SK-N-SH treated with all-trans-retinoic acid at 6 μM for 48 hours (cell line): Measurements from ENCODE around the gene KLHDC8A.

Source experiments
- ATAC-seq: fragments of 200-7000 bp; cut with Tn5 transposase; 3 replicates; pipeline ENCODE4 v1.9.1; 2020; ENCODE audit warnings: mild to moderate bottlenecking, moderate library complexity
- ARNTL ChIP-seq: fragments of 450-650 bp; formaldehyde crosslinking; IDR thresholded peaks from 2 replicates; pipeline ENCODE4 v1.5.0; 2020; ENCODE audit warnings: low read depth, mild to moderate bottlenecking, moderate library complexity, borderline replicate concordance
- BACH2 ChIP-seq: fragments of 250-450 bp; sonication (Bioruptor Pico); IDR thresholded peaks from 2 replicates; pipeline ENCODE4 v1.9.0; 2021; ENCODE audit warnings: mild to moderate bottlenecking, borderline replicate concordance
- CSDC2 ChIP-seq: fragments of 250-450 bp; sonication (Bioruptor Pico); IDR thresholded peaks from 2 replicates; pipeline ENCODE4 v1.5.0; 2020; ENCODE audit warnings: mild to moderate bottlenecking, moderate library complexity
- CSRNP3 ChIP-seq: fragments of 250-450 bp; sonication (Bioruptor Pico); IDR thresholded peaks from 2 replicates; pipeline ENCODE4 v1.5.1; 2021; ENCODE audit warnings: mild to moderate bottlenecking, moderate library complexity
- ESRRG ChIP-seq: fragments of 250-450 bp; sonication (Bioruptor Pico); IDR thresholded peaks from 2 replicates; pipeline ENCODE4 v1.6.1; 2021; ENCODE audit warnings: mild to moderate bottlenecking
- GLIS3 ChIP-seq: fragments of 250-450 bp; sonication (Bioruptor Pico); IDR thresholded peaks from 2 replicates; pipeline ENCODE4 v1.5.0; 2020; ENCODE audit warnings: mild to moderate bottlenecking, moderate library complexity
- ISL1 ChIP-seq: fragments of 250-450 bp; sonication (Bioruptor Pico); IDR thresholded peaks from 2 replicates; pipeline ENCODE4 v2.1.2; 2022; ENCODE audit warnings: mild to moderate bottlenecking, moderate library complexity
- OSR1 ChIP-seq: fragments of 250-450 bp; sonication (Bioruptor Pico); IDR thresholded peaks from 2 replicates; pipeline ENCODE4 v1.8.0; 2022; ENCODE audit warnings: moderate library complexity, mild to moderate bottlenecking, inconsistent platforms
- PPARA ChIP-seq: fragments of 250-450 bp; sonication (Bioruptor Pico); IDR thresholded peaks from 2 replicates; pipeline ENCODE4 v1.5.0; 2020; ENCODE audit warnings: mild to moderate bottlenecking, borderline replicate concordance
- RARB ChIP-seq: fragments of 250-450 bp; sonication (Bioruptor Pico); IDR thresholded peaks from 2 replicates; pipeline ENCODE4 v1.8.0; 2021; ENCODE audit warnings: mild to moderate bottlenecking, moderate library complexity
- SNAI2 ChIP-seq: fragments of 250-450 bp; sonication (Bioruptor Pico); IDR thresholded peaks from 2 replicates; pipeline ENCODE4 v1.5.0; 2020; ENCODE audit warnings: mild to moderate bottlenecking, moderate library complexity
- TCF4 ChIP-seq: fragments of 250-450 bp; sonication (Bioruptor Pico); IDR thresholded peaks from 2 replicates; pipeline ENCODE4 v1.8.0; 2021; ENCODE audit warnings: mild to moderate bottlenecking, moderate library complexity, borderline replicate concordance
- TOX ChIP-seq: fragments of 250-450 bp; sonication (Bioruptor Pico); IDR thresholded peaks from 2 replicates; pipeline ENCODE4 v1.8.0; 2021; ENCODE audit warnings: mild to moderate bottlenecking, moderate library complexity, borderline replicate concordance
- ZC3H10 ChIP-seq: fragments of 250-450 bp; sonication (Bioruptor Pico); IDR thresholded peaks from 2 replicates; pipeline ENCODE4 v1.5.1; 2021; ENCODE audit warnings: mild to moderate bottlenecking, moderate library complexity
- ZFP3 ChIP-seq: fragments of 250-450 bp; sonication (Bioruptor Pico); IDR thresholded peaks from 2 replicates; pipeline ENCODE4 v1.5.0; 2020; ENCODE audit warnings: mild to moderate bottlenecking, moderate library complexity
- ZFP30 ChIP-seq: fragments of 450-650 bp; formaldehyde crosslinking; IDR thresholded peaks from 2 replicates; pipeline ENCODE4 v1.5.0; 2022; ENCODE audit warnings: mild to moderate bottlenecking, moderate library complexity
- ZNF70 ChIP-seq: fragments of 450-650 bp; formaldehyde crosslinking; IDR thresholded peaks from 2 replicates; pipeline ENCODE4 v1.5.0; 2020; ENCODE audit warnings: mild to moderate bottlenecking, moderate library complexity
- ZNF8 ChIP-seq: fragments of 450-650 bp; formaldehyde crosslinking; IDR thresholded peaks from 2 replicates; pipeline ENCODE4 v1.5.0; 2020; ENCODE audit warnings: mild to moderate bottlenecking, moderate library complexity
- TF ChIP-seq, protein P1 (sequence below): fragments of 250-450 bp; sonication (Bioruptor Pico); IDR thresholded peaks from 2 replicates; pipeline ENCODE4 v1.5.1; 2020; ENCODE audit warnings: low read depth, mild to moderate bottlenecking, moderate library complexity
- TF ChIP-seq, protein P2 (sequence below): fragments of 250-450 bp; sonication (Bioruptor Pico); IDR thresholded peaks from 2 replicates; pipeline ENCODE4 v1.8.0; 2020; ENCODE audit warnings: mild to moderate bottlenecking, moderate library complexity, borderline replicate concordance
- TF ChIP-seq, protein P3 (sequence below): fragments of 250-450 bp; sonication (Bioruptor Pico); IDR thresholded peaks from 2 replicates; pipeline ENCODE4 v1.8.0; 2021; ENCODE audit warnings: low read depth, mild to moderate bottlenecking, moderate library complexity, borderline replicate concordance
- TF ChIP-seq, protein P4 (sequence below): fragments of 250-450 bp; sonication (Bioruptor Pico); IDR thresholded peaks from 2 replicates; pipeline ENCODE4 v1.5.0; 2020; ENCODE audit warnings: mild to moderate bottlenecking, moderate library complexity

The KLHDC8A gene

GRCh38 chr1:205323794-205324193 lies 32.9 kb downstream of the KLHDC8A start:
- ATAC-seq = no peak
- no peak for TF ChIP-seq ISL1 (CRISPR knock-in tag)
- TF ChIP-seq, protein P1, sequence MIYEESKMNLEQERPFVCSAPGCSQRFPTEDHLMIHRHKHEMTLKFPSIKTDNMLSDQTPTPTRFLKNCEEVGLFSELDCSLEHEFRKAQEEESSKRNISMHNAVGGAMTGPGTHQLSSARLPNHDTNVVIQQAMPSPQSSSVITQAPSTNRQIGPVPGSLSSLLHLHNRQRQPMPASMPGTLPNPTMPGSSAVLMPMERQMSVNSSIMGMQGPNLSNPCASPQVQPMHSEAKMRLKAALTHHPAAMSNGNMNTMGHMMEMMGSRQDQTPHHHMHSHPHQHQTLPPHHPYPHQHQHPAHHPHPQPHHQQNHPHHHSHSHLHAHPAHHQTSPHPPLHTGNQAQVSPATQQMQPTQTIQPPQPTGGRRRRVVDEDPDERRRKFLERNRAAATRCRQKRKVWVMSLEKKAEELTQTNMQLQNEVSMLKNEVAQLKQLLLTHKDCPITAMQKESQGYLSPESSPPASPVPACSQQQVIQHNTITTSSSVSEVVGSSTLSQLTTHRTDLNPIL = no peak
- TF ChIP-seq ZNF8 = no peak
- TF ChIP-seq ARNTL (CRISPR knock-in tag) = no peak
- TF ChIP-seq, protein P2, sequence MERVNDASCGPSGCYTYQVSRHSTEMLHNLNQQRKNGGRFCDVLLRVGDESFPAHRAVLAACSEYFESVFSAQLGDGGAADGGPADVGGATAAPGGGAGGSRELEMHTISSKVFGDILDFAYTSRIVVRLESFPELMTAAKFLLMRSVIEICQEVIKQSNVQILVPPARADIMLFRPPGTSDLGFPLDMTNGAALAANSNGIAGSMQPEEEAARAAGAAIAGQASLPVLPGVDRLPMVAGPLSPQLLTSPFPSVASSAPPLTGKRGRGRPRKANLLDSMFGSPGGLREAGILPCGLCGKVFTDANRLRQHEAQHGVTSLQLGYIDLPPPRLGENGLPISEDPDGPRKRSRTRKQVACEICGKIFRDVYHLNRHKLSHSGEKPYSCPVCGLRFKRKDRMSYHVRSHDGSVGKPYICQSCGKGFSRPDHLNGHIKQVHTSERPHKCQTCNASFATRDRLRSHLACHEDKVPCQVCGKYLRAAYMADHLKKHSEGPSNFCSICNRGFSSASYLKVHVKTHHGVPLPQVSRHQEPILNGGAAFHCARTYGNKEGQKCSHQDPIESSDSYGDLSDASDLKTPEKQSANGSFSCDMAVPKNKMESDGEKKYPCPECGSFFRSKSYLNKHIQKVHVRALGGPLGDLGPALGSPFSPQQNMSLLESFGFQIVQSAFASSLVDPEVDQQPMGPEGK (CRISPR knock-in tag) = no peak
- no peak for TF ChIP-seq GLIS3
- no peak for TF ChIP-seq SNAI2 (CRISPR knock-in tag)
- TF ChIP-seq CSDC2 (CRISPR knock-in tag) = no peak
- TF ChIP-seq ZNF70 = no peak
- TF ChIP-seq ZC3H10 (CRISPR knock-in tag) = no peak
- TF ChIP-seq, protein P3, sequence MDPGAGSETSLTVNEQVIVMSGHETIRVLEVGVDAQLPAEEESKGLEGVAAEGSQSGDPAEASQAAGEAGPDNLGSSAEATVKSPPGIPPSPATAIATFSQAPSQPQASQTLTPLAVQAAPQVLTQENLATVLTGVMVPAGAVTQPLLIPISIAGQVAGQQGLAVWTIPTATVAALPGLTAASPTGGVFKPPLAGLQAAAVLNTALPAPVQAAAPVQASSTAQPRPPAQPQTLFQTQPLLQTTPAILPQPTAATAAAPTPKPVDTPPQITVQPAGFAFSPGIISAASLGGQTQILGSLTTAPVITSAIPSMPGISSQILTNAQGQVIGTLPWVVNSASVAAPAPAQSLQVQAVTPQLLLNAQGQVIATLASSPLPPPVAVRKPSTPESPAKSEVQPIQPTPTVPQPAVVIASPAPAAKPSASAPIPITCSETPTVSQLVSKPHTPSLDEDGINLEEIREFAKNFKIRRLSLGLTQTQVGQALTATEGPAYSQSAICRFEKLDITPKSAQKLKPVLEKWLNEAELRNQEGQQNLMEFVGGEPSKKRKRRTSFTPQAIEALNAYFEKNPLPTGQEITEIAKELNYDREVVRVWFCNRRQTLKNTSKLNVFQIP (CRISPR knock-in tag) = no peak
- no peak for TF ChIP-seq OSR1 (CRISPR knock-in tag)
- no peak for TF ChIP-seq ZFP3 (CRISPR knock-in tag)
- TF ChIP-seq ZFP30 = no peak
- TF ChIP-seq, protein P4, sequence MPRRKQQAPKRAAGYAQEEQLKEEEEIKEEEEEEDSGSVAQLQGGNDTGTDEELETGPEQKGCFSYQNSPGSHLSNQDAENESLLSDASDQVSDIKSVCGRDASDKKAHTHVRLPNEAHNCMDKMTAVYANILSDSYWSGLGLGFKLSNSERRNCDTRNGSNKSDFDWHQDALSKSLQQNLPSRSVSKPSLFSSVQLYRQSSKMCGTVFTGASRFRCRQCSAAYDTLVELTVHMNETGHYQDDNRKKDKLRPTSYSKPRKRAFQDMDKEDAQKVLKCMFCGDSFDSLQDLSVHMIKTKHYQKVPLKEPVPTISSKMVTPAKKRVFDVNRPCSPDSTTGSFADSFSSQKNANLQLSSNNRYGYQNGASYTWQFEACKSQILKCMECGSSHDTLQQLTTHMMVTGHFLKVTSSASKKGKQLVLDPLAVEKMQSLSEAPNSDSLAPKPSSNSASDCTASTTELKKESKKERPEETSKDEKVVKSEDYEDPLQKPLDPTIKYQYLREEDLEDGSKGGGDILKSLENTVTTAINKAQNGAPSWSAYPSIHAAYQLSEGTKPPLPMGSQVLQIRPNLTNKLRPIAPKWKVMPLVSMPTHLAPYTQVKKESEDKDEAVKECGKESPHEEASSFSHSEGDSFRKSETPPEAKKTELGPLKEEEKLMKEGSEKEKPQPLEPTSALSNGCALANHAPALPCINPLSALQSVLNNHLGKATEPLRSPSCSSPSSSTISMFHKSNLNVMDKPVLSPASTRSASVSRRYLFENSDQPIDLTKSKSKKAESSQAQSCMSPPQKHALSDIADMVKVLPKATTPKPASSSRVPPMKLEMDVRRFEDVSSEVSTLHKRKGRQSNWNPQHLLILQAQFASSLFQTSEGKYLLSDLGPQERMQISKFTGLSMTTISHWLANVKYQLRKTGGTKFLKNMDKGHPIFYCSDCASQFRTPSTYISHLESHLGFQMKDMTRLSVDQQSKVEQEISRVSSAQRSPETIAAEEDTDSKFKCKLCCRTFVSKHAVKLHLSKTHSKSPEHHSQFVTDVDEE (CRISPR knock-in tag) = no peak
- TF ChIP-seq TCF4 (CRISPR knock-in tag) = no peak
- TF ChIP-seq ESRRG = no peak

- no peak for TF ChIP-seq GLIS3
- TF ChIP-seq OSR1 (CRISPR knock-in tag) = no peak
- TF ChIP-seq CSDC2 (CRISPR knock-in tag) = no peak
- no peak for TF ChIP-seq RARB
- TF ChIP-seq, protein P2 (CRISPR knock-in tag) = no peak
- no peak for TF ChIP-seq ZC3H10 (CRISPR knock-in tag)
- TF ChIP-seq, protein P1 = no peak
- no peak for TF ChIP-seq ZNF70
- no peak for TF ChIP-seq SNAI2 (CRISPR knock-in tag)
- TF ChIP-seq, protein P4 (CRISPR knock-in tag) = no peak
- TF ChIP-seq ISL1 (CRISPR knock-in tag) = no peak
- TF ChIP-seq TOX (CRISPR knock-in tag) = no peak
- TF ChIP-seq ESRRG = no peak
- TF ChIP-seq ARNTL (CRISPR knock-in tag) = no peak
- TF ChIP-seq ZNF8 = no peak
- no peak for TF ChIP-seq TCF4 (CRISPR knock-in tag)
- no peak for TF ChIP-seq BACH2 (CRISPR knock-in tag)
- no peak for TF ChIP-seq ZFP3 (CRISPR knock-in tag)
- TF ChIP-seq PPARA (CRISPR knock-in tag) = no peak
- no peak for TF ChIP-seq CSRNP3 (CRISPR knock-in tag)
- TF ChIP-seq, all 23 proteins: peak for 0
- ATAC-seq = no peak
Measured at GRCh38 chr1:205321959-205322283, 34.8 kb downstream of the KLHDC8A start.
